IPS DF 6.9 (cell line): ENCODE results near the gene GSG1L.

ENCODE experiments used
- DNase-seq: peaks from one replicate; pipeline ENCODE4 v3.0.0-alpha.2; 2013; ENCODE audit warnings: low read depth, low spot score
- H3K27ac ChIP-seq: one replicate; pipeline ENCODE4 v1.5.1; 2013; ENCODE audit warnings: low read length, control low read depth
- H3K27me3 ChIP-seq: 2 replicates; pipeline ENCODE4 v1.6.1; 2013; ENCODE audit warnings: mild to moderate bottlenecking, low read length; ENCODE audit not compliant: control insufficient read depth, insufficient read depth
- H3K36me3 ChIP-seq: 2 replicates; pipeline ENCODE4 v1.6.1; 2013; ENCODE audit warnings: low read length; ENCODE audit not compliant: control insufficient read depth, insufficient read depth
- H3K4me1 ChIP-seq: 2 replicates; pipeline ENCODE4 v1.6.1; 2013; ENCODE audit warnings: low read length; ENCODE audit not compliant: control insufficient read depth, insufficient read depth
- H3K4me3 ChIP-seq: 2 replicates; pipeline ENCODE4 v1.5.1; 2013; ENCODE audit warnings: mild to moderate bottlenecking, low read length
- H3K9me3 ChIP-seq: 2 replicates; pipeline ENCODE4 v1.6.1; 2013; ENCODE audit warnings: low read length, inconsistent platforms; ENCODE audit not compliant: control insufficient read depth, insufficient read depth
- WGBS: extraction: QIAGEN DNeasy Blood & Tissue Kit; methylation state at CpG from one replicate; pipeline ENCODE4 v1.1.7; 2013; ENCODE audit warnings: mixed read lengths, missing lambda C conversion rate; ENCODE audit not compliant: insufficient read length, insufficient coverage; 5-methylcytosine and 5-hydroxymethylcytosine counted together

The GSG1L gene

GRCh38 chr16:27767971-27768591, 295.4 kb downstream of the GSG1L start:
- no peak overlapping the region for H3K27ac ChIP-seq
- no CpG with 5 or more reads among the region's 5 CpGs for WGBS
- DNase-seq: no peak
- H3K4me1 ChIP-seq: no peaks in the 10 kb centered on the region
- H3K4me3 ChIP-seq: no peak overlapping the region
- no peaks in the 10 kb centered on the region for H3K27me3 ChIP-seq
- H3K36me3 ChIP-seq: no peaks in the 10 kb centered on the region; the same call in 1 of the 2 replicates
- no peaks in the 10 kb centered on the region for H3K9me3 ChIP-seq

GRCh38 chr16:27767081-27767480, 296.4 kb downstream of the GSG1L start:
- H3K4me1 ChIP-seq: no peaks in the 10 kb centered on the region
- H3K36me3 ChIP-seq: no peaks in the 10 kb centered on the region; the same call in 1 of the 2 replicates
- no peaks in the 10 kb centered on the region for H3K9me3 ChIP-seq
- no peak for DNase-seq
- no peak overlapping the region for H3K4me3 ChIP-seq
- H3K27ac ChIP-seq: no peak overlapping the region
- no peaks in the 10 kb centered on the region for H3K27me3 ChIP-seq
- WGBS: no CpG with 5 or more reads among the region's 7 CpGs

- no peak for DNase-seq
- no peak overlapping the region for H3K4me3 ChIP-seq
- no CpG with 5 or more reads among the region's 21 CpGs for whole genome bisulfite sequencing
- H3K27me3 ChIP-seq: no peaks in the 10 kb centered on the region
- no peaks in the 10 kb centered on the region; the same call in 1 of the 2 replicates for H3K36me3 ChIP-seq
- H3K27ac ChIP-seq: no peak overlapping the region
- no peaks in the 10 kb centered on the region for H3K4me1 ChIP-seq
- H3K9me3 ChIP-seq: no peaks in the 10 kb centered on the region
Measured at GRCh38 chr16:27766236-27766925, 297.1 kb downstream of the GSG1L start.

- Histone ChIP-seq H3K4me3 (no peak overlapping the region), H3K27ac (no peak overlapping the region), H3K27me3 (no peaks in the 10 kb centered on the region), H3K36me3 (no peaks in the 10 kb centered on the region; the same call in 1 of the 2 replicates), H3K4me1 (no peaks in the 10 kb centered on the region), H3K9me3 (no peaks in the 10 kb centered on the region)
- no peak for DNase-seq
- WGBS: no CpG with 5 or more reads among the region's 8 CpGs
Measured at GRCh38 chr16:27764869-27765675, 298.4 kb downstream of the GSG1L start.

- WGBS: no CpG with 5 or more reads among the region's 3 CpGs
- Histone ChIP-seq H3K9me3 (no peaks in the 10 kb centered on the region), H3K4me1 (no peaks in the 10 kb centered on the region), H3K27me3 (no peaks in the 10 kb centered on the region), H3K36me3 (no peaks in the 10 kb centered on the region; the same call in 1 of the 2 replicates), H3K4me3 (no peak overlapping the region), H3K27ac (no peak overlapping the region)
- no peak for DNase-seq
Measured at GRCh38 chr16:27764427-27764826, 299.1 kb downstream of the GSG1L start.

GRCh38 chr16:27762441-27762840, 301.1 kb downstream of the GSG1L start:
- no CpG with 5 or more reads among the region's 3 CpGs for WGBS
- Histone ChIP-seq H3K27ac (no peak overlapping the region), H3K4me1 (no peaks in the 10 kb centered on the region), H3K4me3 (no peak overlapping the region), H3K27me3 (no peaks in the 10 kb centered on the region), H3K9me3 (no peaks in the 10 kb centered on the region), H3K36me3 (no peaks in the 10 kb centered on the region; the same call in 1 of the 2 replicates)
- DNase-seq: no peak

- Histone ChIP-seq H3K27ac (no peak overlapping the region), H3K27me3 (no peaks in the 10 kb centered on the region), H3K9me3 (no peaks in the 10 kb centered on the region), H3K4me1 (no peaks in the 10 kb centered on the region), H3K4me3 (no peak overlapping the region), H3K36me3 (no peaks in the 10 kb centered on the region; the same call in 1 of the 2 replicates)
- WGBS: no CpG with 5 or more reads among the region's 7 CpGs
- DNase-seq: no peak
Measured at GRCh38 chr16:27761816-27762215, 301.7 kb downstream of the GSG1L start.

- Histone ChIP-seq H3K27me3 (no peaks in the 10 kb centered on the region), H3K4me3 (no peak overlapping the region), H3K9me3 (no peaks in the 10 kb centered on the region), H3K36me3 (no peaks in the 10 kb centered on the region), H3K27ac (no peak overlapping the region), H3K4me1 (no peaks in the 10 kb centered on the region)
- DNase-seq: no peak
- WGBS: no CpG with 5 or more reads among the region's 4 CpGs
Measured at GRCh38 chr16:27760789-27761176, 302.7 kb downstream of the GSG1L start.

GRCh38 chr16:27759967-27760788, 303.3 kb downstream of the GSG1L start:
- WGBS: no CpG with 5 or more reads among the region's 13 CpGs
- Histone ChIP-seq H3K36me3 (no peaks in the 10 kb centered on the region), H3K27me3 (no peaks in the 10 kb centered on the region), H3K27ac (no peak overlapping the region), H3K4me1 (no peaks in the 10 kb centered on the region), H3K4me3 (no peak overlapping the region), H3K9me3 (no peaks in the 10 kb centered on the region)
- DNase-seq: no peak
